ENCODE measurements around the gene BAZ2B. TPM values are rescaled to one million over a fixed set of nuclear protein-coding genes. Genes with fewer than 3 reads are reported as not detected.

Gene BAZ2B
- total and polyA plus RNA-seq, 2 donors (not counting 3 experiments of a cell fraction or from before 2014, with no cell fraction given) = 22.1 to 73.8 TPM

- no peak overlapping the region for H2AFZ ChIP-seq (ENCODE audit: low read depth, low read length)
- CTCF ChIA-PET = no interaction called here
- no peak overlapping the region for H3K4me2 ChIP-seq (ENCODE audit: insufficient read depth, low read length)
- dilution Hi-C loops (cut with MboI; ENCODE audit: extremely low pct_ligation_motif_present, low sequenced_read_pairs) = no loop called here
- no peak for TF ChIP-seq CTCF (IDR thresholded peaks at IDR 0.05; ENCODE audit: extremely low read depth in 1 of 2, insufficient read depth in 1 of 2, low read depth in 1 of 2, low read length in 2 of 2)
- no peak for TF ChIP-seq EZH2 (IDR thresholded peaks at IDR 0.05; ENCODE audit: borderline replicate concordance, low read depth, low read length, severe bottlenecking)
- TF ChIP-seq MYC (IDR thresholded peaks at IDR 0.05; ENCODE audit: low read depth, low read length) = no peak
- TF ChIP-seq, protein P1, sequence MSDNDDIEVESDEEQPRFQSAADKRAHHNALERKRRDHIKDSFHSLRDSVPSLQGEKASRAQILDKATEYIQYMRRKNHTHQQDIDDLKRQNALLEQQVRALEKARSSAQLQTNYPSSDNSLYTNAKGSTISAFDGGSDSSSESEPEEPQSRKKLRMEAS (IDR thresholded peaks at IDR 0.05; ENCODE audit: insufficient read depth, insufficient read length) = no peak
- TF ChIP-seq POLR2A (IDR thresholded peaks at IDR 0.05; ENCODE audit: low read depth, low read length) = no peak
- TF ChIP-seq FOS (IDR thresholded peaks at IDR 0.05; ENCODE audit: borderline replicate concordance, insufficient read depth, low read length) = no peak
- TF ChIP-seq GATA2 (IDR thresholded peaks at IDR 0.05; ENCODE audit: insufficient read depth, insufficient read length, low read depth, low read length) = no peak
- TF ChIP-seq JUN (IDR thresholded peaks at IDR 0.05; ENCODE audit: borderline replicate concordance, insufficient read depth, insufficient read length, low read depth) = no peak
- H3K4me3 ChIP-seq (replicated peaks in 1 of 3; ENCODE audit: insufficient read depth in 1 of 3, low read depth in 1 of 3, low read length in 3 of 3) = no peak overlapping the region
- H4K20me1 ChIP-seq (replicated peaks; ENCODE audit: control insufficient read depth, extremely low read depth, insufficient read depth, low read length) = no peaks in the 10 kb centered on the region
- no peaks in the 10 kb centered on the region for H3K9me3 ChIP-seq (replicated peaks; ENCODE audit: control insufficient read depth, insufficient read depth, low read length)
- POLR2A ChIA-PET = no interaction called here
- DNase-seq (ENCODE audit: low read depth, low spot score) (no peak), FAIRE-seq (no peak)
- intact Hi-C loops (cut with micrococcal nuclease) = no loop called here
- H3K4me1 ChIP-seq (ENCODE audit: control insufficient read depth, extremely low read depth, insufficient read depth, low read length) = no peaks in the 10 kb centered on the region
- peaks cover 2 to 8% of the 10 kb centered on the region in 2 experiments for H3K36me3 ChIP-seq (ENCODE audit: control insufficient read depth in 2 of 2, extremely low read depth in 1 of 2, insufficient read depth in 2 of 2, low read length in 2 of 2)
- no TSS peak for BruUV-seq (replicated peaks)
- no peak overlapping the region for H3K9ac ChIP-seq (replicated peaks; ENCODE audit: extremely low read depth, insufficient read depth, low read length)
- H3K79me2 ChIP-seq (ENCODE audit: control insufficient read depth, insufficient read depth, low read length) = no peaks in the 10 kb centered on the region
- H3K9me1 ChIP-seq (replicated peaks; ENCODE audit: control insufficient read depth, extremely low read depth, insufficient read depth, low read length) = peaks cover 2% of the 10 kb centered on the region
- no peak overlapping the region for H3K27ac ChIP-seq (ENCODE audit: insufficient read depth, low read depth, low read length)
- H3K27me3 ChIP-seq (ENCODE audit: control insufficient read depth in 2 of 2, insufficient read depth in 2 of 2, low read length in 2 of 2) = no peaks in the 10 kb centered on the region
These were observed 219.5 kb downstream of the BAZ2B start for GRCh38 chr2:159396799-159397198.

Measured in endothelial cell of umbilical vein (primary cell).